ENCODE results near the gene ARID1B. TPM values are rescaled to one million over a fixed set of nuclear protein-coding genes. Genes with fewer than 3 reads are reported as not detected.

The ARID1B gene
- total and polyA plus RNA-seq, 2 experiments from 2014 or later, result 41.9 to 72.7 TPM

- Histone ChIP-seq H3K4me3 (peak overlapping the region; percentile 79), H3K4me1 (ENCODE audit: low read depth) (peaks cover 48% of the 10 kb centered on the region), H3K27ac (no peak overlapping the region), H3K36me3 (no peaks in the 10 kb centered on the region), H3K9me3 (ENCODE audit: low read depth) (no peaks in the 10 kb centered on the region), H3K27me3 (no peaks in the 10 kb centered on the region)
- no peak for DNase-seq (ENCODE audit: low read depth in 1 of 2, low spot score in 1 of 2)
- TF ChIP-seq CTCF (IDR thresholded peaks at IDR 0.05; ENCODE audit: low read depth, low read length), result no peak
Measured at GRCh38 chr6:156782691-156783320, 5.6 kb downstream of the ARID1B start.

- H3K4me3 ChIP-seq, result peak overlapping the region; percentile 1
- no peaks in the 10 kb centered on the region for H3K36me3 ChIP-seq
- peaks cover 53% of the 10 kb centered on the region for H3K4me1 ChIP-seq (ENCODE audit: low read depth)
- H3K9me3 ChIP-seq (ENCODE audit: low read depth), result no peaks in the 10 kb centered on the region
- H3K27ac ChIP-seq, result no peak overlapping the region
- no peaks in the 10 kb centered on the region for H3K27me3 ChIP-seq
- DNase-seq (ENCODE audit: low read depth in 1 of 2, low spot score in 1 of 2), result no peak
- TF ChIP-seq CTCF (IDR thresholded peaks at IDR 0.05; ENCODE audit: low read depth, low read length), result no peak
Measured at GRCh38 chr6:156783958-156784357, 6.8 kb downstream of the ARID1B start.

- TF ChIP-seq CTCF (IDR thresholded peaks at IDR 0.05; ENCODE audit: low read depth, low read length), result no peak
- Histone ChIP-seq H3K36me3 (no peaks in the 10 kb centered on the region), H3K4me1 (ENCODE audit: low read depth) (peaks cover 59% of the 10 kb centered on the region), H3K9me3 (ENCODE audit: low read depth) (no peaks in the 10 kb centered on the region), H3K27ac (peak overlapping the region; percentile 57), H3K4me3 (no peak overlapping the region), H3K27me3 (no peaks in the 10 kb centered on the region)
- no peak for DNase-seq (ENCODE audit: low read depth in 1 of 2, low spot score in 1 of 2)
Measured at GRCh38 chr6:156786652-156787051, 9.5 kb downstream of the ARID1B start.

- no peak for DNase-seq (ENCODE audit: low read depth in 1 of 2, low spot score in 1 of 2)
- peaks cover 59% of the 10 kb centered on the region for H3K4me1 ChIP-seq (ENCODE audit: low read depth)
Measured at GRCh38 chr6:156787569-156788492, 10.7 kb downstream of the ARID1B start.

More at GRCh38 chr6:156787569-156788492, 10.7 kb downstream of the ARID1B start:
- no peak for TF ChIP-seq CTCF (IDR thresholded peaks at IDR 0.05; ENCODE audit: low read depth, low read length)
- H3K27ac ChIP-seq, result peak overlapping the region; percentile 57
- H3K4me3 ChIP-seq, result no peak overlapping the region
- no peaks in the 10 kb centered on the region for H3K36me3 ChIP-seq
- no peaks in the 10 kb centered on the region for H3K9me3 ChIP-seq (ENCODE audit: low read depth)
- no peaks in the 10 kb centered on the region for H3K27me3 ChIP-seq
